Endodermal cell (in vitro differentiated cells): ENCODE measurements around the gene SRPX2. TPM values are rescaled to one million over a fixed set of nuclear protein-coding genes. Genes with fewer than 3 reads are reported as not detected.

Experiments
- DNase-seq: peaks from one replicate; pipeline ENCODE4 v3.0.0-alpha.2; 2017
- H3K27ac ChIP-seq: 2 replicates; pipeline ENCODE4 v1.5.1; 2013; ENCODE audit warnings: mild to moderate bottlenecking, low read depth, low read length, moderate library complexity
- H3K27me3 ChIP-seq: 2 replicates; pipeline ENCODE4 v1.6.1; 2013; ENCODE audit warnings: mild to moderate bottlenecking, low read length, moderate library complexity; ENCODE audit not compliant: insufficient read depth, control insufficient read depth, poor library complexity, severe bottlenecking
- H3K36me3 ChIP-seq: 2 replicates; pipeline ENCODE4 v1.7.0; 2013; ENCODE audit warnings: mild to moderate bottlenecking, low read length, moderate library complexity; ENCODE audit not compliant: control insufficient read depth, insufficient read depth
- H3K4me1 ChIP-seq: one replicate; pipeline ENCODE4 v1.7.0; 2013; ENCODE audit warnings: low read length; ENCODE audit not compliant: control insufficient read depth, insufficient read depth
- H3K4me3 ChIP-seq: 2 replicates; pipeline ENCODE4 v1.5.1; 2013; ENCODE audit warnings: mild to moderate bottlenecking, low read length, moderate library complexity
- H3K9ac ChIP-seq: 2 replicates; pipeline ENCODE4 v1.6.1; 2013; ENCODE audit warnings: mild to moderate bottlenecking, low read length, moderate library complexity; ENCODE audit not compliant: poor library complexity, severe bottlenecking; ENCODE audit errors: extremely low read depth
- H3K9me3 ChIP-seq: 2 replicates; pipeline ENCODE4 v1.6.1; 2013; ENCODE audit warnings: mild to moderate bottlenecking, low read length, moderate library complexity; ENCODE audit not compliant: control insufficient read depth
- H3K27ac Mint-ChIP-seq: 2 replicates; pipeline ENCODE4 v1.8.0; 2020; ENCODE audit warnings: mixed read lengths
- H3K27me3 Mint-ChIP-seq: 2 replicates; pipeline ENCODE4 v1.8.0; 2021; ENCODE audit warnings: mild to moderate bottlenecking, mixed read lengths; ENCODE audit not compliant: insufficient read depth
- H3K36me3 Mint-ChIP-seq: 2 replicates; pipeline ENCODE4 v1.8.0; 2020; ENCODE audit warnings: low read depth, mixed read lengths
- H3K4me1 Mint-ChIP-seq: 2 replicates; pipeline ENCODE4 v1.8.0; 2020; ENCODE audit warnings: mixed read lengths
- H3K4me3 Mint-ChIP-seq: 2 replicates; pipeline ENCODE4 v1.8.0; 2020; ENCODE audit warnings: mild to moderate bottlenecking, moderate library complexity, mixed read lengths
- H3K9me3 Mint-ChIP-seq: 2 replicates; pipeline ENCODE4 v1.8.0; 2020; ENCODE audit warnings: mild to moderate bottlenecking, mixed read lengths
- WGBS, 2 experiments: methylation state at CpG; one replicate each; pipeline versions ENCODE4 v1.1.5 to v1.1.7; 2013; ENCODE audit warnings: missing lambda C conversion rate in 2 of 2, mixed read lengths in 1 of 2; ENCODE audit not compliant: insufficient coverage in 1 of 2, insufficient read length in 1 of 2; 5-methylcytosine and 5-hydroxymethylcytosine counted together
- total RNA-seq, 2 donors: library from RNA; stranded (reverse); fragmentation: NEBNext Ultra II Directional in 1 of 2; extraction: Animal tissue kit (Norgen Biotek cat#: 25700) in 1 of 2; gene quantifications; 2 replicates in 1 of 2; 3 replicates in 1 of 2; pipeline ENCODE4 v1.2.1, GENCODE V29; 2021
- TF ChIP-seq, protein P1 (sequence below): fragments of 200-600 bp; sonication (generic); conservative IDR thresholded peaks from 2 replicates; pipeline ENCODE4 v1.5.0; 2021; ENCODE audit warnings: antibody characterized with exemption, mild to moderate bottlenecking

Gene SRPX2
- total RNA-seq, 2 donors from 2014 or later: 0.44 TPM; not detected in 1

DNA sequence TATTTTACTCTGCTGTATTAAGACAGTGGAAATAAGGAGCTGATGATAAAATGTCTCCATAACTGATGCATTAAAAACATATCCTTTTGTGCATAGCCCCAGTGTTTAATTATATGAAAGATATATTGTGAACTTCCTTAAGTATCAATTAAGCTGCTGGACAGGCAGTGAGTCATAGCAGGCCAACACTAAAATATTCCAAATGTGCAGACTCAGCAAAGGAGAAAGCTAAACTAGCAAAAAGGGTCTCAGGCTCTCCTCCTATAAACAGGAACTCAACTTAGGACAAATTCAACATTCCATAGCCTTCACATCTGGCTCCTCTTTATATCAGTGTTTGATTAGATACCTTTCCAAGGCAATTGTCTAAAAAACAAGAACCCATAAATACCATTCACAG lies 43.7 kb upstream of the SRPX2 start:
- Histone ChIP-seq H3K9me3 (no peaks in the 10 kb centered on the region), H3K4me3 (no peak overlapping the region), H3K36me3 (no peaks in the 10 kb centered on the region), H3K4me1 (no peaks in the 10 kb centered on the region), H3K27ac (no peak overlapping the region), H3K9ac (no peak overlapping the region), H3K27me3 (no peaks in the 10 kb centered on the region)
- Mint-ChIP-seq H3K27me3 (no peaks in the 10 kb centered on the region), H3K27ac (no peak overlapping the region), H3K36me3 (no peaks in the 10 kb centered on the region), H3K9me3 (peaks cover 9% of the 10 kb centered on the region), H3K4me1 (peaks cover 13% of the 10 kb centered on the region), H3K4me3 (no peak overlapping the region)
- DNase-seq: no peak
- TF ChIP-seq, protein P1, sequence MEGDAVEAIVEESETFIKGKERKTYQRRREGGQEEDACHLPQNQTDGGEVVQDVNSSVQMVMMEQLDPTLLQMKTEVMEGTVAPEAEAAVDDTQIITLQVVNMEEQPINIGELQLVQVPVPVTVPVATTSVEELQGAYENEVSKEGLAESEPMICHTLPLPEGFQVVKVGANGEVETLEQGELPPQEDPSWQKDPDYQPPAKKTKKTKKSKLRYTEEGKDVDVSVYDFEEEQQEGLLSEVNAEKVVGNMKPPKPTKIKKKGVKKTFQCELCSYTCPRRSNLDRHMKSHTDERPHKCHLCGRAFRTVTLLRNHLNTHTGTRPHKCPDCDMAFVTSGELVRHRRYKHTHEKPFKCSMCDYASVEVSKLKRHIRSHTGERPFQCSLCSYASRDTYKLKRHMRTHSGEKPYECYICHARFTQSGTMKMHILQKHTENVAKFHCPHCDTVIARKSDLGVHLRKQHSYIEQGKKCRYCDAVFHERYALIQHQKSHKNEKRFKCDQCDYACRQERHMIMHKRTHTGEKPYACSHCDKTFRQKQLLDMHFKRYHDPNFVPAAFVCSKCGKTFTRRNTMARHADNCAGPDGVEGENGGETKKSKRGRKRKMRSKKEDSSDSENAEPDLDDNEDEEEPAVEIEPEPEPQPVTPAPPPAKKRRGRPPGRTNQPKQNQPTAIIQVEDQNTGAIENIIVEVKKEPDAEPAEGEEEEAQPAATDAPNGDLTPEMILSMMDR: no peak

DNA sequence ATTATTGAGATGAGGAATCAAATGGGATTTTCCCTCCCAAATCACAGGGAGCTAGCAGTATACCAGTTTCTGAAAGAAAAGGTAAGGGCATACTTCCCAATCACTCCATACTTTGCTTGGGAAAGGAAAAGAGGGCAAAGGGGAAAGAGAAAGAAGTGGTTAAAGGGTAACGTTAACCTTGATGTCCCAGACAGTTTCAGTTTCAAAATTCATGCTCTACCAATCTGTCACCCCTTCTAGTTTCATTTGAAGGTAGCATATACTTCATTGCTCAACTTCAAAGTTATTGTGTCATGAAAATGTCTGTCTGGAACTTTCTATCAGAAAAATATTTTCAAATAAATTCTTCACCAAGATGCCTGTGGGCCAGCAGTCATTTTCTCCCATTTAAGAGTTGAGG lies 43.2 kb upstream of the SRPX2 start:
- no CpG with 5 or more reads among the region's 1 CpG for WGBS, 2 experiments
- H3K9me3 Mint-ChIP-seq: peaks cover 9% of the 10 kb centered on the region

DNA sequence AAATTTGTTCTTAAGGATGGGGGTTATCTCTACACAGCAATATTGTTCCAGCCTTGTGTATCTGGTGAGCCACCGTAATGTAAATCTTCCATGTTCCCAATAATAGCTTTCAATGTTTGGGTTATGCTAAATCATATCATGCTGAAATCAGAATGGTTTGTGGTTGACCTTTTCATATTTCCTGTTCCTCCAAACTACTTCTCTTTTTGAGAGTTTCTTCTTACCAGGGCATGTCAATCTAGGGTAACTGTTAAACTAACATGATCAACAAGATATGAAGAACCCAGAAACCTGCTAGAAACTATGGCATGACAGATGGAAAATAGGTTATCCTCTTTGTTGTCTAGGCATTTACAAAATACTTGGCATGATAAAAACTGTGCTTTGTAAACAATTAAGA lies 37.2 kb upstream of the SRPX2 start:
- H3K9me3 ChIP-seq: no peaks in the 10 kb centered on the region
- no peak overlapping the region for H3K27ac ChIP-seq
- no peaks in the 10 kb centered on the region for H3K4me1 ChIP-seq
- Mint-ChIP-seq H3K27me3 (no peaks in the 10 kb centered on the region), H3K4me1 (peaks cover 17% of the 10 kb centered on the region), H3K9me3 (peaks cover 15% of the 10 kb centered on the region), H3K4me3 (no peak overlapping the region), H3K27ac (no peak overlapping the region), H3K36me3 (no peaks in the 10 kb centered on the region)
- H3K9ac ChIP-seq: no peak overlapping the region
- no peak overlapping the region for H3K4me3 ChIP-seq
- H3K27me3 ChIP-seq: no peaks in the 10 kb centered on the region
- no peaks in the 10 kb centered on the region for H3K36me3 ChIP-seq
- TF ChIP-seq, protein P1: no peak
- 80% methylated on average over 1 of the region's 1 CpG; no CpG with 5 or more reads in 1 of the 2 experiments for WGBS, 2 experiments
- no peak for DNase-seq

More for the DNA sequence above, 43.2 kb upstream of the SRPX2 start:
- H3K27me3 Mint-ChIP-seq: no peaks in the 10 kb centered on the region
- no peak for DNase-seq
- H3K4me1 Mint-ChIP-seq: peaks cover 13% of the 10 kb centered on the region
- H3K27ac ChIP-seq: no peak overlapping the region
- no peaks in the 10 kb centered on the region for H3K27me3 ChIP-seq
- H3K4me3 Mint-ChIP-seq: no peak overlapping the region
- H3K9me3 ChIP-seq: no peaks in the 10 kb centered on the region
- H3K36me3 Mint-ChIP-seq: no peaks in the 10 kb centered on the region
- H3K4me1 ChIP-seq: no peaks in the 10 kb centered on the region
- TF ChIP-seq, protein P1: no peak
- H3K36me3 ChIP-seq: no peaks in the 10 kb centered on the region
- no peak overlapping the region for H3K27ac Mint-ChIP-seq
- no peak overlapping the region for H3K9ac ChIP-seq
- H3K4me3 ChIP-seq: no peak overlapping the region
